Type B pancreatic cell (in vitro differentiated cells): ENCODE measurements around the gene IMPACT. TPM values are rescaled to one million over a fixed set of nuclear protein-coding genes. Genes with fewer than 3 reads are reported as not detected.

Experiments used
- DNase-seq: peaks from one replicate; pipeline ENCODE4 v3.0.0; 2021; ENCODE audit warnings: mixed read lengths; ENCODE audit not compliant: unreplicated experiment; ENCODE audit errors: extremely low spot score
- H3K27ac Mint-ChIP-seq: 2 replicates; pipeline ENCODE4 v1.8.0; 2021; ENCODE audit warnings: mild to moderate bottlenecking, mixed read lengths
- H3K27me3 Mint-ChIP-seq: 2 replicates; pipeline ENCODE4 v1.8.0; 2021; ENCODE audit warnings: mixed read lengths
- H3K36me3 Mint-ChIP-seq: 2 replicates; pipeline ENCODE4 v1.8.0; 2021; ENCODE audit warnings: mixed read lengths
- H3K4me1 Mint-ChIP-seq: one replicate; pipeline ENCODE4 v1.8.0; 2021; ENCODE audit warnings: mixed read lengths; ENCODE audit not compliant: unreplicated experiment
- H3K4me3 Mint-ChIP-seq: 2 replicates; pipeline ENCODE4 v1.8.0; 2021; ENCODE audit warnings: mild to moderate bottlenecking, mixed read lengths
- H3K9me3 Mint-ChIP-seq: 2 replicates; pipeline ENCODE4 v1.8.0; 2021; ENCODE audit warnings: mixed read lengths
- CTCF ChIP-seq: fragments of 200-600 bp; sonication (generic); conservative IDR thresholded peaks from 2 replicates; pipeline ENCODE4 v1.5.0; 2021; ENCODE audit warnings: antibody characterized with exemption, mild to moderate bottlenecking
- total RNA-seq: library from RNA; stranded (reverse); gene quantifications from 2 replicates; pipeline ENCODE4 v1.2.1, GENCODE V29; 2021; ENCODE audit warnings: low replicate concordance

The IMPACT gene
- total RNA-seq, 1 donor from 2014 or later: 34.3 TPM

- Mint-ChIP-seq H3K4me3 (no peak overlapping the region), H3K9me3 (no peaks in the 10 kb centered on the region), H3K4me1 (peaks cover 4% of the 10 kb centered on the region), H3K27ac (no peak overlapping the region), H3K27me3 (no peaks in the 10 kb centered on the region), H3K36me3 (no peaks in the 10 kb centered on the region)
- no peak for DNase-seq
- TF ChIP-seq CTCF: no peak
Observed at GRCh38 chr18:24466771-24467170, 40.3 kb downstream of the IMPACT start.

DNA sequence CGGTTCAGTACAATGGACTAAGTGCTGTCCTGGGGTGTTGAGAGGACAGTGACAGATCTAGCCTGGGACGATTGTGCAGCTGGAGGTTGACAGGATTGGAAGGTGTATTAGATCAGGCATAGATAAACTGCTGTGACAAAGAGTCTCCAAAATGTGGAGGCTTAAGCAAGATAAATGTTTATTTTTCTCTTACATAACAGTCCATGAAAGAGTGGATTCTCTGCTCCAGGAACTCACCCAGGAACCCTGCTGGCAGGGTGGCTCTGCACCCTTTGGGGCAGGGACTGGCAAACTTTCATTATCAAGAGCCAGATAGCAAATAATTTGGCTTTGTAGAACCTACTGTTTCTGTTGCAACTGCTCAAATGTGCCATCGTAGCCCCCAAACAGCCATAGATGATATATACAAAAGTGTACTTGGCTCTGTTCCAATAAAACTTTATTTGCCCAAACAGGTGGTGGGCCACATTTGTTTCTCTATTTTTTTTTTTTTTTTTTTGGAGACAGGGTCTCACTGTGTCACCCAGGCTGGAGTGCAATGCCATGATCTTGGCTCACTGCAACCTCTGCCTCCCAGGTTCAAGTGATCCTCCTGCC is 43.6 kb downstream of the IMPACT start:
- Mint-ChIP-seq H3K4me3 (peak overlapping the region; percentile 11), H3K36me3 (no peaks in the 10 kb centered on the region), H3K27ac (peak overlapping the region; percentile 5), H3K27me3 (no peaks in the 10 kb centered on the region), H3K9me3 (no peaks in the 10 kb centered on the region), H3K4me1 (peaks cover 5% of the 10 kb centered on the region)
- DNase-seq: no peak
- TF ChIP-seq CTCF: no peak

DNA sequence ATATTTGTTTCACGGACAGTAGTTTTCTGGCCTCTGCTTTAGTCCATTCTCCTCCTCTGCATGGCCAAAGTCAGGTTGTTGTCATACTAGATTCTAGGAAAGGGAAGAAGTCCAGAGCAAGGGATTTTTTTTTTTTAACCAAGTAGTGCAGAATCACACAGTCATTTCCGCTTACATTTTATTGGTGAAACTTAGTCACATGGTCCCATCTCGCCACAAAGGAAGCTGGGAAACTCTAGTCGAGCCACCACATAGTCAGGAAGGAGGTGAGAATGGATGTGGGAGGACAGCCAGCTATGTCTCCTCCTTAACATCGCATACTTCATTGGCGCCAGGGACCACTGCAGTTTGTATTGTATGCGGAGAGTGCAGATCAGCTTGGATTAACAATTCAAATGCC is 44.3 kb downstream of the IMPACT start:
- Mint-ChIP-seq H3K9me3 (no peaks in the 10 kb centered on the region), H3K4me3 (no peak overlapping the region), H3K27ac (no peak overlapping the region), H3K36me3 (no peaks in the 10 kb centered on the region), H3K27me3 (no peaks in the 10 kb centered on the region), H3K4me1 (peaks cover 5% of the 10 kb centered on the region)
- no peak for DNase-seq
- no peak for TF ChIP-seq CTCF

GRCh38 chr18:24472591-24472990 is 46.1 kb downstream of the IMPACT start:
- Mint-ChIP-seq H3K4me3 (no peak overlapping the region), H3K27me3 (no peaks in the 10 kb centered on the region), H3K9me3 (no peaks in the 10 kb centered on the region), H3K27ac (no peak overlapping the region), H3K4me1 (peaks cover 5% of the 10 kb centered on the region), H3K36me3 (no peaks in the 10 kb centered on the region)
- no peak for TF ChIP-seq CTCF
- DNase-seq: no peak

DNA sequence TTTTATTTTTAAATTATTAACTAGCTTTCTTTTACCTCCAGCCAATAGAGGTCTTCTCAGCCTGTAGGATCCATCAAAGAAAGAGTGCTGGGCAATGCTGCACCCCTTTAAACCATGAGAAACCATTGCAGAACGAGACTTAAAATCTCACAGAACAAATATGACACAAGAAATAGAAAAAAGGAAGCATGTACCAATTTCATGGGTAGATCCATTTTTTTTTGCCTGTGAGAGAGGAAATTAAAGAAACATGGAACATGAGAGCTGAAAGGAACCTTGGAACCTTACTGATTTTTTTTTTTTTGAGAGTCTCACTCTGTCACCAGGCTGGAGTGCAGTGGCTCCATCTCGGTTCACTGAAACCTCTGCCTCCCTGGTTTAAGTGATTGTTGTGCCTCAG is 47.9 kb downstream of the IMPACT start:
- H3K9me3 Mint-ChIP-seq: no peaks in the 10 kb centered on the region
- no peaks in the 10 kb centered on the region for H3K27me3 Mint-ChIP-seq
- TF ChIP-seq CTCF: no peak
- no peak for DNase-seq
- H3K27ac Mint-ChIP-seq: no peak overlapping the region
- H3K4me3 Mint-ChIP-seq: no peak overlapping the region
- H3K36me3 Mint-ChIP-seq: no peaks in the 10 kb centered on the region
- H3K4me1 Mint-ChIP-seq: peaks cover 5% of the 10 kb centered on the region
